Panc1 (cell line): Measurements from ENCODE around the gene C1QTNF3. TPM values are rescaled to one million over a fixed set of nuclear protein-coding genes. Genes with fewer than 3 reads are reported as not detected.

Experiments used
- ATAC-seq: fragments of 200-7000 bp; cut with Tn5 transposase; 2 replicates; pipeline ENCODE4 v1.9.1; 2020; ENCODE audit warnings: mild to moderate bottlenecking, moderate library complexity
- BruUV-seq: library from RNA; stranded (reverse); fragments of 400-500 nt; replicated peaks from 2 replicates; lab custom pipeline; 2021; lab: Mats Ljungman, UMichigan
- CTCF ChIA-PET: fragments of 300-600 bp; sonication (Branson Sonifier 250); formaldehyde crosslinking; loops from one replicate; lab custom pipeline; 2022; ENCODE audit warnings: antibody characterized with exemption; lab: Charles Lee
- POLR2A ChIA-PET: fragments of 300-600 bp; sonication (Branson Sonifier 250); formaldehyde crosslinking; loops from one replicate; lab custom pipeline; 2022; ENCODE audit warnings: antibody characterized with exemption; lab: Charles Lee
- DNase-seq: peaks from one replicate; pipeline ENCODE4 v3.0.0-alpha.2; 2010; ENCODE audit warnings: low read depth, low spot score
- H3K27ac ChIP-seq: 2 replicates; pipeline ENCODE4 v1.5.1; 2011; ENCODE audit warnings: mild to moderate bottlenecking, low read length, inconsistent platforms
- H3K27me3 ChIP-seq: fragments of 200-500 bp; sonication (Bioruptor generic); 2 replicates; pipeline ENCODE4 v1.6.0; 2014; ENCODE audit warnings: low read length, inconsistent platforms; ENCODE audit not compliant: control insufficient read depth, insufficient read depth
- H3K36me3 ChIP-seq: fragments of 200-500 bp; sonication (Bioruptor generic); 2 replicates; pipeline ENCODE4 v1.5.1; 2014; ENCODE audit warnings: inconsistent platforms, mild to moderate bottlenecking, low read length, moderate library complexity; ENCODE audit not compliant: control insufficient read depth, insufficient read depth
- H3K4me1 ChIP-seq: 2 replicates; pipeline ENCODE4 v1.5.1; 2011; ENCODE audit warnings: inconsistent platforms, mild to moderate bottlenecking, low read length, moderate library complexity; ENCODE audit not compliant: control insufficient read depth, insufficient read depth
- H3K4me3 ChIP-seq, 2 experiments: 2 replicates each; pipeline ENCODE4 v1.5.1; 2011 to 2012; ENCODE audit warnings: low read depth in 2 of 2, low read length in 2 of 2, mild to moderate bottlenecking in 2 of 2, inconsistent platforms in 1 of 2, moderate library complexity in 1 of 2
- H3K9me3 ChIP-seq: fragments of 200-500 bp; sonication (Bioruptor generic); 2 replicates; pipeline ENCODE4 v1.5.1; 2014; ENCODE audit warnings: low read depth, mild to moderate bottlenecking, inconsistent platforms, low read length, moderate library complexity; ENCODE audit not compliant: control insufficient read depth, insufficient read depth
- CTCF ChIP-seq: fragments of 450-650 bp; IDR thresholded peaks from 2 replicates; pipeline ENCODE4 v1.5.1; 2017; ENCODE audit warnings: mild to moderate bottlenecking
- POLR2AphosphoS5 ChIP-seq: IDR thresholded peaks from 2 replicates; pipeline ENCODE4 v1.6.1; 2012; ENCODE audit warnings: mild to moderate bottlenecking, low read depth, low read length, moderate library complexity
- REST ChIP-seq, 2 experiments: IDR thresholded peaks; 2 replicates each; pipeline ENCODE4 v1.6.1; 2011 to 2012; ENCODE audit warnings: low read depth in 2 of 2, control low read depth in 1 of 2, low read length in 1 of 2, mild to moderate bottlenecking in 1 of 2, moderate library complexity in 1 of 2; ENCODE audit not compliant: insufficient read depth in 1 of 2
- SIN3A ChIP-seq: IDR thresholded peaks from 2 replicates; pipeline ENCODE4 v1.6.1; 2012; ENCODE audit warnings: low read depth, mild to moderate bottlenecking, low read length, moderate library complexity, borderline replicate concordance; ENCODE audit not compliant: insufficient read depth
- TCF7L2 ChIP-seq: IDR thresholded peaks from 2 replicates; pipeline ENCODE4 v1.6.1; 2011; ENCODE audit warnings: mild to moderate bottlenecking, low read depth, low read length, inconsistent platforms
- in situ Hi-C: cut with HindIII; loops from 2 replicates; pipeline ENCODE4 v1.10.0; 2016; ENCODE audit warnings: low sequenced_read_pairs, low pct_unique_long_range_greater_than_20kb
- intact Hi-C: fragments of 100-400 bp; cut with micrococcal nuclease; formaldehyde crosslinking; loops from one replicate; pipeline ENCODE4 v1.10.0; 2022; ENCODE audit not compliant: unreplicated experiment
- total RNA-seq: library from RNA; stranded (reverse); gene quantifications from one replicate; pipeline ENCODE4 v1.2.1, GENCODE V29; 2021; ENCODE audit not compliant: unreplicated experiment

The C1QTNF3 gene
- total RNA-seq, 1 experiment from 2014 or later, result 2.1 TPM

GRCh38 chr5:34022121-34022705 is 20.8 kb downstream of the C1QTNF3 start:
- no peak for TF ChIP-seq POLR2AphosphoS5
- TF ChIP-seq SIN3A, result no peak
- no peak for TF ChIP-seq TCF7L2
- no peak for TF ChIP-seq CTCF
- TF ChIP-seq REST (IDR thresholded peaks at IDR 0.05; ENCODE audit: insufficient read depth in 1 of 2, low read depth in 2 of 2, low read length in 1 of 2), result no peak
- DNase-seq (no peak), ATAC-seq (no peak)
- intact Hi-C loops (no loop called here), in situ Hi-C loops (no loop called here)
- Histone ChIP-seq H3K36me3 (no peaks in the 10 kb centered on the region), H3K27ac (no peak overlapping the region), H3K4me1 (no peaks in the 10 kb centered on the region), H3K27me3 (no peaks in the 10 kb centered on the region), H3K4me3 (no peak overlapping the region), H3K9me3 (no peaks in the 10 kb centered on the region)
- CTCF ChIA-PET, result no interaction called here
- no TSS peak for BruUV-seq
- POLR2A ChIA-PET, result interaction anchor here (0.7 kb wide), 1 partner anchor 94 kb away, joined by 3 read pairs; no protein-coding TSS in a partner anchor

GRCh38 chr5:34021334-34021733 is 21.7 kb downstream of the C1QTNF3 start:
- ChIA-PET CTCF (no interaction called here), POLR2A (no interaction called here)
- Histone ChIP-seq H3K4me3 (no peak overlapping the region), H3K27ac (no peak overlapping the region), H3K36me3 (no peaks in the 10 kb centered on the region), H3K9me3 (no peaks in the 10 kb centered on the region), H3K4me1 (no peaks in the 10 kb centered on the region), H3K27me3 (no peaks in the 10 kb centered on the region)
- TF ChIP-seq CTCF, result no peak
- no peak for TF ChIP-seq TCF7L2
- no peak for TF ChIP-seq REST (IDR thresholded peaks at IDR 0.05; ENCODE audit: insufficient read depth in 1 of 2, low read depth in 2 of 2, low read length in 1 of 2)
- TF ChIP-seq SIN3A, result no peak
- no peak for TF ChIP-seq POLR2AphosphoS5
- no peak for ATAC-seq
- intact Hi-C loops (no loop called here), in situ Hi-C loops (no loop called here)
- no TSS peak for BruUV-seq
- no peak for DNase-seq
